Stimulated activated CD4-positive, alpha-beta T cell treated with anti-CD3 and anti-CD28 coated beads, Interleukin-2, amount 100 ng/mL, for 24 hours (primary cell): Measurements from ENCODE around the gene MMP17.
A peak's percentile ranks its signal among the peaks of the same experiment; 100 is the strongest.

Source experiments
- DNase-seq, 2 donors: peaks; one replicate each; pipeline ENCODE4 v3.0.0-alpha.2; 2020

MMP17 gene

DNA sequence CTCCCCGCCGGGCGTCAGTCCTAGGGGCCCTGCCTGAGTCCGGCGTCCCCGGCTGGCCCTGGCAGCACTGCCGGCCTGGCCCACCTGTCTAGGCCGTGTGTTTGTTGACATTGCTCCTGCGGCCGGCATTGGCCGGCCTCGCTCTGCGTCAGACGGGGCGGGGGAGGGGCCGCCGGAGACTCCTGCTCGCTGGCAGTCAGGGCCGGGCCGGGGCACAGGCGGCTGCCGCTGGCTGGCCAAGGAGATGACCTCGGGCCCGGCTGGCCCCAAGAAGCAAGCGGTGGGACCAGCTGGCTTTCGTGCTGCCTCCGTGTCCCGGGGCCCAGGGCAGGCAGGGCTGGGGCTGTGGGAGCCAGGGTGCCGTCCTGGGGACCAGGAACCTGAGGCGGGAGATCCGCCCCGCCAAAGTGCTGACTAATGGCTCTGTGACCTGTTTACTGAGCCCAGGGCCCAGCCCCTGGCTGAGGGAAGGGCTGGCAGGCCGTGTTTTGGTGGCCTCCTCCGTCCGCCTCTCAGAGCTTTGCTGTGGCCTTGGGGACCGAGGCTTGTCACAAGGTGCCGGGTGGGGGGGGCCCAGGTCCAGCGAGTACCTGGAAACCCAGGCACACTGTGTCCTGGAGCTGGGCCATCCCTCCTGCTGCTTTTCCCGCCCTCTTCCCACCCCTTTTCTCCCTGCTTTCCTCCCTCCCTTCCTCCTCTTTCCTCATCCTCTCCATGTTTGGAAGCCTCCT, 68.1 kb downstream of the MMP17 start:
- peak; percentile 68 to 77 for DNase-seq

- DNase-seq = no peak
These were observed 68.6 kb downstream of the MMP17 start for GRCh38 chr12:131896811-131897270.

GRCh38 chr12:131897276-131897675, 69.1 kb downstream of the MMP17 start:
- no peak for DNase-seq

DNA sequence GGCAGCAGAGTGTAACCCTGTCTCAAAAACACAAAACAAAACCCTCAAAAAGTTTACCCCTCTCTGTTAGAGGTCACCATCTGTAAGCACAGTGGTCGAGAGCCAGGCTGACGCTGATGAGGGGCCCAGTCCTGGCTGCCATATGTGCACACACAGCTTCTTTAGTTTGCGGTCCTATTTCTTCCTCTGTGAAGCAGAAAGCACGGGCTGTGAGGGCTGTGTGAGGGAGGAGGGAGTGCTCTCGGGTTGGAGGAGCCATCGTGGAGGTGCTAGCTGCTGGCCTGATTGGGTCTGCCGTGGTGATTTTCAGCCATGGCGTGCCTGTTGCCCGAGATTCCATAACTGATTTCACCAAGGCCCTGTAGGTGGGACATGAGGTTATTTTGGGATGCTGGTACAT, 69.7 kb downstream of the MMP17 start:
- DNase-seq = no peak

DNA sequence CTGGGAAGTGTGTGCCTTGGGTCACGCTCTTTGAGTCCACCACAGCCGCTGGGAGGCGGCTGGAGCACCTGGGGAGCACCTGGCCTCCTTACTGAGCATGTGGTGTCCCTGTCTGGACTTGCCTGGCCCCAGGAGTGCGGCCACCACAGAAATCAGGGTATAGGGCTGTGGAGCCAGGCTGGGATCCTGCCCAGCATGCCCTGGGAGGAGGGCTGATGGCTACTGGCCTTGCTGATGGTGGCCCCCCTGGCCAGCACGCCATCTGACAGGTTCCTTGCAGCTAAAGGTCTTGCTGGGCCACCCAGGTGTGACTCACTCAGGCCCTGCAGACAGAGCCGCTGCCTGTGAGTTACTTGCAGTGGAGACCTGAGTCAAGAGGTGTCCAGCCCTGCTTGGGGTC, 72.2 kb downstream of the MMP17 start:
- DNase-seq = no peak
